Thyroid gland (tissue), 4 donors: ENCODE data around the gene GJC1.

Experiments
- CTCF ChIP-seq, 6 experiments: fragments of 200-600 bp in 3 of 6; fragments of 450-650 bp in 3 of 6; sonication (generic) in 3 of 6; IDR thresholded peaks; one replicate each; pipeline ENCODE4 v1.5.1; 2016 to 2019; ENCODE audit warnings: antibody characterized with exemption in 6 of 6, mild to moderate bottlenecking in 2 of 6, inconsistent platforms in 1 of 6, moderate library complexity in 1 of 6
- POLR2A ChIP-seq, 2 donors: fragments of 450-650 bp; IDR thresholded peaks; one replicate each; pipeline ENCODE4 v1.6.1; 2017; ENCODE audit warnings: antibody characterized with exemption in 2 of 2, mild to moderate bottlenecking in 2 of 2, moderate library complexity in 1 of 2

GRCh38 chr17:44774271-44775135, 55.6 kb downstream of the GJC1 start:
- TF ChIP-seq POLR2A (IDR thresholded peaks at IDR 0.05) (no peak), CTCF (IDR thresholded peaks at IDR 0.05) (peak; percentile 92 to 99 (median 98))
